ENCODE data around the gene PHF2.
A peak's percentile ranks its signal among the peaks of the same experiment; 100 is the strongest.

The PHF2 gene

GRCh38 chr9:93577078-93577974, 942 bp downstream of the PHF2 start:
- Histone ChIP-seq H3K9me3 (ENCODE audit: control insufficient read depth, low read length) (no peaks in the 10 kb centered on the region), H3K4me1 (ENCODE audit: control insufficient read depth, insufficient read depth, low read length) (peaks cover 9% of the 10 kb centered on the region), H3K27me3 (ENCODE audit: control insufficient read depth, insufficient read depth, low read length, poor library complexity, severe bottlenecking) (peaks cover 17% of the 10 kb centered on the region), H3K36me3 (ENCODE audit: control insufficient read depth, insufficient read depth, low read length) (no peaks in the 10 kb centered on the region), H3K27ac (ENCODE audit: insufficient read depth, low read depth, low read length, poor library complexity, severe bottlenecking) (no peak overlapping the region), H3K4me3 (ENCODE audit: insufficient read depth, low read depth, low read length) (peak overlapping the region; percentile 64)
- 3 to 4% methylated on average over 74 of the region's 74 CpGs for WGBS, 2 experiments

- no peak overlapping the region for H3K27ac ChIP-seq (ENCODE audit: insufficient read depth, low read depth, low read length, poor library complexity, severe bottlenecking)
- WGBS, 2 experiments = 83 to 88% methylated on average over 13 of the region's 13 CpGs
Observed at GRCh38 chr9:93577975-93578682, 1.7 kb downstream of the PHF2 start.

GRCh38 chr9:93578844-93579243, 2.5 kb downstream of the PHF2 start:
- Histone ChIP-seq H3K4me3 (ENCODE audit: insufficient read depth, low read depth, low read length) (no peak overlapping the region), H3K27ac (ENCODE audit: insufficient read depth, low read depth, low read length, poor library complexity, severe bottlenecking) (no peak overlapping the region), H3K9me3 (ENCODE audit: control insufficient read depth, low read length) (no peaks in the 10 kb centered on the region), H3K27me3 (ENCODE audit: control insufficient read depth, insufficient read depth, low read length, poor library complexity, severe bottlenecking) (peaks cover 17% of the 10 kb centered on the region), H3K36me3 (ENCODE audit: control insufficient read depth, insufficient read depth, low read length) (no peaks in the 10 kb centered on the region), H3K4me1 (ENCODE audit: control insufficient read depth, insufficient read depth, low read length) (peaks cover 9% of the 10 kb centered on the region)
- 88 to 90% methylated on average over 5 of the region's 5 CpGs for WGBS, 2 experiments

More at GRCh38 chr9:93577975-93578682, 1.7 kb downstream of the PHF2 start:
- Histone ChIP-seq H3K36me3 (ENCODE audit: control insufficient read depth, insufficient read depth, low read length) (no peaks in the 10 kb centered on the region), H3K9me3 (ENCODE audit: control insufficient read depth, low read length) (no peaks in the 10 kb centered on the region), H3K27me3 (ENCODE audit: control insufficient read depth, insufficient read depth, low read length, poor library complexity, severe bottlenecking) (peaks cover 17% of the 10 kb centered on the region), H3K4me1 (ENCODE audit: control insufficient read depth, insufficient read depth, low read length) (peaks cover 9% of the 10 kb centered on the region), H3K4me3 (ENCODE audit: insufficient read depth, low read depth, low read length) (peak overlapping the region; percentile 64)

GRCh38 chr9:93579711-93580516, 3.5 kb downstream of the PHF2 start:
- no peak overlapping the region for H3K4me3 ChIP-seq (ENCODE audit: insufficient read depth, low read depth, low read length)
- no peaks in the 10 kb centered on the region for H3K36me3 ChIP-seq (ENCODE audit: control insufficient read depth, insufficient read depth, low read length)
- no peak overlapping the region for H3K27ac ChIP-seq (ENCODE audit: insufficient read depth, low read depth, low read length, poor library complexity, severe bottlenecking)
- peaks cover 15% of the 10 kb centered on the region for H3K27me3 ChIP-seq (ENCODE audit: control insufficient read depth, insufficient read depth, low read length, poor library complexity, severe bottlenecking)
- H3K4me1 ChIP-seq (ENCODE audit: control insufficient read depth, insufficient read depth, low read length) = peaks cover 9% of the 10 kb centered on the region
- WGBS, 2 experiments = 90 to 91% methylated on average over 20 of the region's 20 CpGs
- H3K9me3 ChIP-seq (ENCODE audit: control insufficient read depth, low read length) = no peaks in the 10 kb centered on the region

GRCh38 chr9:93580654-93581380, 4.4 kb downstream of the PHF2 start:
- Histone ChIP-seq H3K9me3 (ENCODE audit: control insufficient read depth, low read length) (no peaks in the 10 kb centered on the region), H3K4me3 (ENCODE audit: insufficient read depth, low read depth, low read length) (no peak overlapping the region), H3K36me3 (ENCODE audit: control insufficient read depth, insufficient read depth, low read length) (no peaks in the 10 kb centered on the region), H3K4me1 (ENCODE audit: control insufficient read depth, insufficient read depth, low read length) (peaks cover 9% of the 10 kb centered on the region), H3K27me3 (ENCODE audit: control insufficient read depth, insufficient read depth, low read length, poor library complexity, severe bottlenecking) (peaks cover 8% of the 10 kb centered on the region), H3K27ac (ENCODE audit: insufficient read depth, low read depth, low read length, poor library complexity, severe bottlenecking) (no peak overlapping the region)
- WGBS, 2 experiments = 83 to 86% methylated on average over 10 of the region's 10 CpGs

- Histone ChIP-seq H3K27ac (ENCODE audit: insufficient read depth, low read depth, low read length, poor library complexity, severe bottlenecking) (no peak overlapping the region), H3K4me1 (ENCODE audit: control insufficient read depth, insufficient read depth, low read length) (peaks cover 9% of the 10 kb centered on the region), H3K4me3 (ENCODE audit: insufficient read depth, low read depth, low read length) (no peak overlapping the region), H3K27me3 (ENCODE audit: control insufficient read depth, insufficient read depth, low read length, poor library complexity, severe bottlenecking) (peaks cover 8% of the 10 kb centered on the region), H3K36me3 (ENCODE audit: control insufficient read depth, insufficient read depth, low read length) (no peaks in the 10 kb centered on the region), H3K9me3 (ENCODE audit: control insufficient read depth, low read length) (no peaks in the 10 kb centered on the region)
- 69 to 71% methylated on average over 5 of the region's 5 CpGs for WGBS, 2 experiments
Observed at GRCh38 chr9:93582115-93582514, 5.7 kb downstream of the PHF2 start.

GRCh38 chr9:93582550-93582949, 6.2 kb downstream of the PHF2 start:
- Histone ChIP-seq H3K27me3 (ENCODE audit: control insufficient read depth, insufficient read depth, low read length, poor library complexity, severe bottlenecking) (peaks cover 3% of the 10 kb centered on the region), H3K4me3 (ENCODE audit: insufficient read depth, low read depth, low read length) (no peak overlapping the region), H3K36me3 (ENCODE audit: control insufficient read depth, insufficient read depth, low read length) (no peaks in the 10 kb centered on the region), H3K9me3 (ENCODE audit: control insufficient read depth, low read length) (no peaks in the 10 kb centered on the region), H3K27ac (ENCODE audit: insufficient read depth, low read depth, low read length, poor library complexity, severe bottlenecking) (no peak overlapping the region), H3K4me1 (ENCODE audit: control insufficient read depth, insufficient read depth, low read length) (peaks cover 7% of the 10 kb centered on the region)
- 91 to 94% methylated on average over 3 of the region's 3 CpGs for WGBS, 2 experiments

- WGBS, 2 experiments = 95% methylated on average over 4 of the region's 4 CpGs
- H3K27me3 ChIP-seq (ENCODE audit: control insufficient read depth, insufficient read depth, low read length, poor library complexity, severe bottlenecking) = no peaks in the 10 kb centered on the region
- no peak overlapping the region for H3K4me3 ChIP-seq (ENCODE audit: insufficient read depth, low read depth, low read length)
- peaks cover 15% of the 10 kb centered on the region for H3K4me1 ChIP-seq (ENCODE audit: control insufficient read depth, insufficient read depth, low read length)
- H3K36me3 ChIP-seq (ENCODE audit: control insufficient read depth, insufficient read depth, low read length) = no peaks in the 10 kb centered on the region
- no peak overlapping the region for H3K27ac ChIP-seq (ENCODE audit: insufficient read depth, low read depth, low read length, poor library complexity, severe bottlenecking)
- no peaks in the 10 kb centered on the region for H3K9me3 ChIP-seq (ENCODE audit: control insufficient read depth, low read length)
Observed at GRCh38 chr9:93585259-93585658, 8.9 kb downstream of the PHF2 start.

GRCh38 chr9:93585695-93586094, 9.3 kb downstream of the PHF2 start:
- 92 to 97% methylated on average over 4 of the region's 4 CpGs for WGBS, 2 experiments
- Histone ChIP-seq H3K27me3 (ENCODE audit: control insufficient read depth, insufficient read depth, low read length, poor library complexity, severe bottlenecking) (no peaks in the 10 kb centered on the region), H3K4me1 (ENCODE audit: control insufficient read depth, insufficient read depth, low read length) (peaks cover 13% of the 10 kb centered on the region), H3K27ac (ENCODE audit: insufficient read depth, low read depth, low read length, poor library complexity, severe bottlenecking) (no peak overlapping the region), H3K4me3 (ENCODE audit: insufficient read depth, low read depth, low read length) (no peak overlapping the region), H3K36me3 (ENCODE audit: control insufficient read depth, insufficient read depth, low read length) (no peaks in the 10 kb centered on the region), H3K9me3 (ENCODE audit: control insufficient read depth, low read length) (no peaks in the 10 kb centered on the region)

All from ectodermal cell (in vitro differentiated cells).